Measurements from ENCODE around the gene UNC13B.
A peak's percentile ranks its signal among the peaks of the same experiment; 100 is the strongest.
"Not testable (repeated sequence)": the region's sequence is repeated elsewhere in the genome, so short reads cannot be mapped to it uniquely, and the experiment has no call there.

The UNC13B gene

GRCh38 chr9:35147941-35148563 lies 13.8 kb upstream of the UNC13B start:
- 100% methylated on average over 2 of the region's 5 CpGs for WGBS (ENCODE audit: insufficient coverage)
- H3K4me1 ChIP-seq (ENCODE audit: control extremely low read depth in 1 of 4, control insufficient read depth in 4 of 4, insufficient read depth in 4 of 4, low read length in 3 of 4); H3K36me3 ChIP-seq (ENCODE audit: control insufficient read depth in 4 of 4, insufficient read depth in 4 of 4, low read length in 3 of 4); CTCF ChIA-PET; POLR2A ChIA-PET; H3K4me3 ChIP-seq (ENCODE audit: control insufficient read depth in 1 of 7, extremely low read depth in 1 of 7, insufficient read depth in 4 of 7, low read depth in 2 of 7, low read length in 6 of 7); H3K27ac ChIP-seq (ENCODE audit: insufficient read depth in 1 of 2, low read depth in 1 of 2, low read length in 2 of 2, poor library complexity in 1 of 2, severe bottlenecking in 2 of 2); H3K27me3 ChIP-seq (replicated peaks in 2 of 5; ENCODE audit: control insufficient read depth in 4 of 5, insufficient read depth in 5 of 5, low read length in 4 of 5); DNase-seq: not testable (repeated sequence)
- peaks cover 1 to 29% (median 12%) of the 10 kb centered on the region in 5 experiments for H3K9me3 ChIP-seq (ENCODE audit: control extremely low read depth in 1 of 5, control insufficient read depth in 4 of 5, insufficient read depth in 2 of 5, low read depth in 1 of 5, low read length in 4 of 5)

- H3K36me3 ChIP-seq (ENCODE audit: control insufficient read depth in 4 of 4, insufficient read depth in 4 of 4, low read length in 3 of 4) = no peaks in the 10 kb centered on the region
- no peak overlapping the region for H3K27ac ChIP-seq (ENCODE audit: insufficient read depth in 1 of 2, low read depth in 1 of 2, low read length in 2 of 2, poor library complexity in 1 of 2, severe bottlenecking in 2 of 2)
- H3K4me1 ChIP-seq (ENCODE audit: control extremely low read depth in 1 of 4, control insufficient read depth in 4 of 4, insufficient read depth in 4 of 4, low read length in 3 of 4) = no peaks in the 10 kb centered on the region
- whole genome bisulfite sequencing (ENCODE audit: insufficient coverage) = 100% methylated on average over 5 of the region's 9 CpGs
- H3K4me3 ChIP-seq (ENCODE audit: control insufficient read depth in 1 of 7, extremely low read depth in 1 of 7, insufficient read depth in 4 of 7, low read depth in 2 of 7, low read length in 6 of 7) = no peak overlapping the region
- H3K9me3 ChIP-seq (ENCODE audit: control extremely low read depth in 1 of 5, control insufficient read depth in 4 of 5, insufficient read depth in 2 of 5, low read depth in 1 of 5, low read length in 4 of 5) = peaks cover 1 to 20% (median 8%) of the 10 kb centered on the region in 5 experiments
- DNase-seq = no peak
- no peaks in the 10 kb centered on the region for H3K27me3 ChIP-seq (replicated peaks in 2 of 5; ENCODE audit: control insufficient read depth in 4 of 5, insufficient read depth in 5 of 5, low read length in 4 of 5)
- ChIA-PET POLR2A (no interaction called here), CTCF (no interaction called here)
These were observed 8.9 kb upstream of the UNC13B start for GRCh38 chr9:35152926-35153325.

- no peak overlapping the region for H3K27ac ChIP-seq (ENCODE audit: insufficient read depth in 1 of 2, low read depth in 1 of 2, low read length in 2 of 2, poor library complexity in 1 of 2, severe bottlenecking in 2 of 2)
- CTCF ChIA-PET = no interaction called here
- H3K27me3 ChIP-seq (replicated peaks in 2 of 5; ENCODE audit: control insufficient read depth in 4 of 5, insufficient read depth in 5 of 5, low read length in 4 of 5) = no peaks in the 10 kb centered on the region
- H3K4me1 ChIP-seq (ENCODE audit: control extremely low read depth in 1 of 4, control insufficient read depth in 4 of 4, insufficient read depth in 4 of 4, low read length in 3 of 4) = peaks cover 2 to 12% (median 7%) of the 10 kb centered on the region in 4 experiments
- H3K9me3 ChIP-seq (ENCODE audit: control extremely low read depth in 1 of 5, control insufficient read depth in 4 of 5, insufficient read depth in 2 of 5, low read depth in 1 of 5, low read length in 4 of 5) = peaks cover 0 to 3% (median 0%) of the 10 kb centered on the region in 5 experiments
- POLR2A ChIA-PET = no interaction called here
- DNase-seq = no peak
- H3K36me3 ChIP-seq (ENCODE audit: control insufficient read depth in 4 of 4, insufficient read depth in 4 of 4, low read length in 3 of 4) = no peaks in the 10 kb centered on the region
- H3K4me3 ChIP-seq (ENCODE audit: control insufficient read depth in 1 of 7, extremely low read depth in 1 of 7, insufficient read depth in 4 of 7, low read depth in 2 of 7, low read length in 6 of 7) = no peak overlapping the region
These were observed 5.0 kb upstream of the UNC13B start for GRCh38 chr9:35156781-35157180.

- H3K4me3 ChIP-seq (ENCODE audit: control insufficient read depth in 1 of 7, extremely low read depth in 1 of 7, insufficient read depth in 4 of 7, low read depth in 2 of 7, low read length in 6 of 7); H3K36me3 ChIP-seq (ENCODE audit: control insufficient read depth in 4 of 4, insufficient read depth in 4 of 4, low read length in 3 of 4); H3K27ac ChIP-seq (ENCODE audit: insufficient read depth in 1 of 2, low read depth in 1 of 2, low read length in 2 of 2, poor library complexity in 1 of 2, severe bottlenecking in 2 of 2); H3K27me3 ChIP-seq (replicated peaks in 2 of 5; ENCODE audit: control insufficient read depth in 4 of 5, insufficient read depth in 5 of 5, low read length in 4 of 5); POLR2A ChIA-PET; DNase-seq; H3K9me3 ChIP-seq (ENCODE audit: control extremely low read depth in 1 of 5, control insufficient read depth in 4 of 5, insufficient read depth in 2 of 5, low read depth in 1 of 5, low read length in 4 of 5): not testable (repeated sequence)
- CTCF ChIA-PET = interaction anchor here (1.3 kb wide), 1 partner anchor 22 kb away, joined by 4 read pairs; no protein-coding TSS in a partner anchor
- 73% methylated on average over 3 of the region's 6 CpGs for WGBS (ENCODE audit: insufficient coverage)
- peaks cover 2 to 15% (median 14%) of the 10 kb centered on the region in 4 experiments for H3K4me1 ChIP-seq (ENCODE audit: control extremely low read depth in 1 of 4, control insufficient read depth in 4 of 4, insufficient read depth in 4 of 4, low read length in 3 of 4)
These were observed 4.0 kb upstream of the UNC13B start for GRCh38 chr9:35157836-35158235.

GRCh38 chr9:35158501-35159280 lies 3.1 kb upstream of the UNC13B start:
- POLR2A ChIA-PET = interaction anchor here (0.8 kb wide), 1 partner anchor 13 kb away, joined by 4 read pairs; no protein-coding TSS in a partner anchor
- CTCF ChIA-PET = interaction anchor here (1.3 kb wide), 1 partner anchor 23 kb away, joined by 4 read pairs; no protein-coding TSS in a partner anchor
- 100% methylated on average over 6 of the region's 10 CpGs for WGBS (ENCODE audit: insufficient coverage)

GRCh38 chr9:35162605-35163315 lies 951 bp downstream of the UNC13B start:
- DNase-seq = no peak

More at GRCh38 chr9:35158501-35159280, 3.1 kb upstream of the UNC13B start:
- no peaks in the 10 kb centered on the region for H3K9me3 ChIP-seq (ENCODE audit: control extremely low read depth in 1 of 5, control insufficient read depth in 4 of 5, insufficient read depth in 2 of 5, low read depth in 1 of 5, low read length in 4 of 5)
- no peak overlapping the region for H3K4me3 ChIP-seq (ENCODE audit: control insufficient read depth in 1 of 7, extremely low read depth in 1 of 7, insufficient read depth in 4 of 7, low read depth in 2 of 7, low read length in 6 of 7)
- H3K36me3 ChIP-seq (ENCODE audit: control insufficient read depth in 4 of 4, insufficient read depth in 4 of 4, low read length in 3 of 4) = no peaks in the 10 kb centered on the region
- peaks cover 0 to 1% (median 0%) of the 10 kb centered on the region in 5 experiments for H3K27me3 ChIP-seq (replicated peaks in 2 of 5; ENCODE audit: control insufficient read depth in 4 of 5, insufficient read depth in 5 of 5, low read length in 4 of 5)
- H3K4me1 ChIP-seq (ENCODE audit: control extremely low read depth in 1 of 4, control insufficient read depth in 4 of 4, insufficient read depth in 4 of 4, low read length in 3 of 4) = peaks cover 2 to 15% (median 14%) of the 10 kb centered on the region in 4 experiments
- H3K27ac ChIP-seq (ENCODE audit: insufficient read depth in 1 of 2, low read depth in 1 of 2, low read length in 2 of 2, poor library complexity in 1 of 2, severe bottlenecking in 2 of 2) = no peak overlapping the region
- no peak for DNase-seq

More at GRCh38 chr9:35162605-35163315, 951 bp downstream of the UNC13B start:
- no peak overlapping the region for H3K27ac ChIP-seq (ENCODE audit: insufficient read depth in 1 of 2, low read depth in 1 of 2, low read length in 2 of 2, poor library complexity in 1 of 2, severe bottlenecking in 2 of 2)
- peak overlapping the region; percentile 83 to 98 (median 86) for H3K4me3 ChIP-seq (ENCODE audit: control insufficient read depth in 1 of 7, extremely low read depth in 1 of 7, insufficient read depth in 4 of 7, low read depth in 2 of 7, low read length in 6 of 7)
- ChIA-PET CTCF (interaction anchor here (1.3 to 1.5 kb wide), 2 partner anchors 46 to 391 kb away, joined by 3 read pairs; no protein-coding TSS in a partner anchor), POLR2A (no interaction called here)
- 48% methylated on average over 8 of the region's 11 CpGs for WGBS (ENCODE audit: insufficient coverage)
- no peaks in the 10 kb centered on the region for H3K36me3 ChIP-seq (ENCODE audit: control insufficient read depth in 4 of 4, insufficient read depth in 4 of 4, low read length in 3 of 4)
- H3K27me3 ChIP-seq (replicated peaks in 2 of 5; ENCODE audit: control insufficient read depth in 4 of 5, insufficient read depth in 5 of 5, low read length in 4 of 5) = peaks cover 0 to 1% (median 0%) of the 10 kb centered on the region in 5 experiments
- H3K4me1 ChIP-seq (ENCODE audit: control extremely low read depth in 1 of 4, control insufficient read depth in 4 of 4, insufficient read depth in 4 of 4, low read length in 3 of 4) = peaks cover 2 to 22% (median 14%) of the 10 kb centered on the region in 4 experiments
- H3K9me3 ChIP-seq (ENCODE audit: control extremely low read depth in 1 of 5, control insufficient read depth in 4 of 5, insufficient read depth in 2 of 5, low read depth in 1 of 5, low read length in 4 of 5) = no peaks in the 10 kb centered on the region

Measured in common myeloid progenitor, CD34-positive (primary cell).